OCI-LY7 (cell line): ENCODE measurements around the gene DHRS7. TPM values are rescaled to one million over a fixed set of nuclear protein-coding genes. Genes with fewer than 3 reads are reported as not detected.

Source experiments
- BruUV-seq: library from RNA; stranded (reverse); fragments of 400-500 nt; replicated peaks from 2 replicates; lab custom pipeline; 2021; lab: Mats Ljungman, UMichigan
- CTCF ChIA-PET: fragments of 300-600 bp; sonication (Branson Sonifier 250); formaldehyde crosslinking; loops from one replicate; lab custom pipeline; 2022; ENCODE audit warnings: antibody characterized with exemption; ENCODE audit not compliant: unreplicated experiment; lab: Charles Lee
- POLR2A ChIA-PET: fragments of 300-600 bp; sonication (Branson Sonifier 250); formaldehyde crosslinking; loops from one replicate; lab custom pipeline; 2022; ENCODE audit warnings: antibody characterized with exemption; lab: Charles Lee
- DNase-seq: peaks from one replicate; pipeline ENCODE4 v3.0.0-alpha.2; 2015; ENCODE audit warnings: low spot score
- H2AFZ ChIP-seq: fragments of 200-600 bp; sonication (generic), shearing (Covaris generic); 2 replicates; pipeline ENCODE4 v1.6.1; 2014; ENCODE audit warnings: mild to moderate bottlenecking, antibody characterized with exemption, low read length, moderate library complexity
- H3K27ac ChIP-seq: fragments of 200-600 bp; sonication (generic); 2 replicates; pipeline ENCODE4 v1.5.1; 2014; ENCODE audit warnings: mixed run types, low read depth, mild to moderate bottlenecking, moderate library complexity, low read length, inconsistent platforms; ENCODE audit not compliant: poor library complexity, severe bottlenecking
- H3K36me3 ChIP-seq: fragments of 200-600 bp; sonication (generic); 2 replicates; pipeline ENCODE4 v1.6.1; 2014; ENCODE audit warnings: mild to moderate bottlenecking, antibody characterized with exemption, low read length, moderate library complexity, mixed read lengths; ENCODE audit not compliant: insufficient read depth
- H3K4me1 ChIP-seq: fragments of 200-600 bp; sonication (generic); 2 replicates; pipeline ENCODE4 v1.5.1; 2014; ENCODE audit warnings: mild to moderate bottlenecking, low read length; ENCODE audit not compliant: insufficient read depth, poor library complexity, severe bottlenecking
- H3K4me2 ChIP-seq: fragments of 200-600 bp; sonication (generic); 2 replicates; pipeline ENCODE4 v1.6.1; 2014; ENCODE audit warnings: mild to moderate bottlenecking, low read length
- H3K4me3 ChIP-seq: fragments of 200-600 bp; sonication (generic); 2 replicates; pipeline ENCODE4 v1.5.1; 2014; ENCODE audit warnings: mild to moderate bottlenecking, low read depth, low read length; ENCODE audit not compliant: poor library complexity, severe bottlenecking
- H3K79me2 ChIP-seq: fragments of 200-600 bp; sonication (generic); 2 replicates; pipeline ENCODE4 v1.6.1; 2016; ENCODE audit warnings: low read depth, mild to moderate bottlenecking, low read length, moderate library complexity, mixed read lengths; ENCODE audit not compliant: insufficient read depth
- H3K9me2 ChIP-seq: fragments of 200-600 bp; sonication (generic); 2 replicates; pipeline ENCODE4 v1.6.1; 2016; ENCODE audit warnings: mild to moderate bottlenecking, low read length, mixed read lengths; ENCODE audit not compliant: insufficient read depth
- H3K9me3 ChIP-seq: fragments of 200-600 bp; sonication (generic); 2 replicates; pipeline ENCODE4 v1.6.1; 2014; ENCODE audit warnings: mild to moderate bottlenecking, mixed run types, low read length, mixed read lengths
- H4K20me1 ChIP-seq: fragments of 200-600 bp; sonication (generic); 2 replicates; pipeline ENCODE4 v1.6.1; 2014; ENCODE audit warnings: mild to moderate bottlenecking, antibody characterized with exemption, low read length, moderate library complexity, mixed read lengths; ENCODE audit not compliant: insufficient read depth
- EZH2phosphoT487 ChIP-seq: fragments of 200-600 bp; sonication (generic); IDR thresholded peaks from 2 replicates; pipeline ENCODE4 v1.6.1; 2018; ENCODE audit warnings: low read depth, borderline replicate concordance, mild to moderate bottlenecking, mixed run types, antibody characterized with exemption, low read length, moderate library complexity, mixed read lengths
- intact Hi-C: fragments of 100-400 bp; cut with micrococcal nuclease; formaldehyde crosslinking; loops from one replicate; pipeline ENCODE4 v1.10.0; 2022; ENCODE audit not compliant: unreplicated experiment
- total RNA-seq, 2 experiments: library from RNA; depleted of rRNA in 1 of 2; stranded (reverse); fragments of >200 nt in 1 of 2; shearing (Covaris generic) in 1 of 2; gene quantifications; 2 replicates each; pipeline ENCODE4 v1.2.3, GENCODE V29; 2014 to 2022
- TF ChIP-seq, protein P1 (sequence below): fragments of 200-600 bp; sonication (generic); conservative IDR thresholded peaks from 2 replicates; pipeline ENCODE4 v1.5.1; 2014; ENCODE audit warnings: mild to moderate bottlenecking, antibody characterized with exemption, low read length, moderate library complexity, mixed read lengths

The DHRS7 gene
- total RNA-seq, 2 experiments from 2014 or later = 31.1 to 32.7 TPM

DNA sequence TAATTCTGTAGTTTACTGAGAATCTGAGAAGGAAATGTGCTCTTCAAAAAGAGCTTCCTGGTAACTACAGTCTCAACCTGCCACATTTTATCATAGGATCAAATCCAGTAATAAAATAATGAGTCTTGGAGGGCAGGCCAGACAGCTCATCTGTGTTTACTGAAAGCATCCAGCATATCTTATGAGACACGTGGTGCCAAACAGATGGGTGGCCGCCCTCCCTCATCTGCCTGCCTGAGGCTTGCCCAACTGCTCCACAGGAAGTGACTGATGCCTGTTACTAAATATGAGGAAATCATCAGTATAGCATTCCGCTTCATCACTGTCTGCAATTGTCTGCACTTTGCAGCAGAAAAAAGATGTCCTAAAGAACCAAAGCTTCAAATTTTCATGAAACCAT is 13.5 kb downstream of the DHRS7 start:
- BruUV-seq = no TSS peak
- peak; percentile 78 for DNase-seq
- Histone ChIP-seq H3K9me3 (no peaks in the 10 kb centered on the region), H3K4me1 (peaks cover 16% of the 10 kb centered on the region), H3K36me3 (peaks cover 70% of the 10 kb centered on the region), H3K27ac (peak overlapping the region; percentile 55), H3K79me2 (no peaks in the 10 kb centered on the region), H4K20me1 (no peaks in the 10 kb centered on the region), H3K4me3 (peak overlapping the region; percentile 22), H3K9me2 (no peaks in the 10 kb centered on the region), H2AFZ (peak overlapping the region; percentile 34; the same call in 1 of the 2 replicates), H3K4me2 (peak overlapping the region; percentile 60)
- POLR2A ChIA-PET = interaction anchor here (0.5 to 1.7 kb wide), 11 partner anchors 9 to 1986 kb away, joined by 3 to 13 read pairs (median 4); partner anchors contain the start of genes DHRS7 and PCNX4
- intact Hi-C loops = no loop called here
- no peak for TF ChIP-seq EZH2phosphoT487
- TF ChIP-seq, protein P1, sequence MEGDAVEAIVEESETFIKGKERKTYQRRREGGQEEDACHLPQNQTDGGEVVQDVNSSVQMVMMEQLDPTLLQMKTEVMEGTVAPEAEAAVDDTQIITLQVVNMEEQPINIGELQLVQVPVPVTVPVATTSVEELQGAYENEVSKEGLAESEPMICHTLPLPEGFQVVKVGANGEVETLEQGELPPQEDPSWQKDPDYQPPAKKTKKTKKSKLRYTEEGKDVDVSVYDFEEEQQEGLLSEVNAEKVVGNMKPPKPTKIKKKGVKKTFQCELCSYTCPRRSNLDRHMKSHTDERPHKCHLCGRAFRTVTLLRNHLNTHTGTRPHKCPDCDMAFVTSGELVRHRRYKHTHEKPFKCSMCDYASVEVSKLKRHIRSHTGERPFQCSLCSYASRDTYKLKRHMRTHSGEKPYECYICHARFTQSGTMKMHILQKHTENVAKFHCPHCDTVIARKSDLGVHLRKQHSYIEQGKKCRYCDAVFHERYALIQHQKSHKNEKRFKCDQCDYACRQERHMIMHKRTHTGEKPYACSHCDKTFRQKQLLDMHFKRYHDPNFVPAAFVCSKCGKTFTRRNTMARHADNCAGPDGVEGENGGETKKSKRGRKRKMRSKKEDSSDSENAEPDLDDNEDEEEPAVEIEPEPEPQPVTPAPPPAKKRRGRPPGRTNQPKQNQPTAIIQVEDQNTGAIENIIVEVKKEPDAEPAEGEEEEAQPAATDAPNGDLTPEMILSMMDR = no peak
- CTCF ChIA-PET = interaction anchor here (0.6 kb wide), 1 partner anchor 25 kb away, joined by 3 read pairs; no protein-coding TSS in a partner anchor

DNA sequence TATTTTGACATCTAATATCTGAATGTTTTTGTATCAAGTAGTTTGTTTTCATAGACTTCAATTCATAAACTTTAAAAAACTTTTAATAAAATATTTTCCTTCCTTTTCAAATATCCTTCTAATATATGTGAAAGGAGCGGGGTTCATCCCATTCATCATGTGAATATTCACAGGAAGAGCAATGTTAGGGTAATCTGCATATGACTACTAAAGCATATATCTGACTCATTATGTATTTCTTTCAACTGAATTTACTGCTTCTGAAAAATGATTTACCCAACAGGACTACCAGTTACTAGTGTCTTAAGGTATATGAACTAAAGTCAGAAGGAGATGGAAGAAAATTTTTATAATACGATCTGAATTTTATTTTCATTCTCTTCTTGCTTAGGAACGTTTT is 30.5 kb downstream of the DHRS7 start:
- POLR2A ChIA-PET = interaction anchor here (2.3 kb wide), 1 partner anchor 29 kb away, joined by 4 read pairs; no protein-coding TSS in a partner anchor
- H3K9me3 ChIP-seq = no peaks in the 10 kb centered on the region
- no peaks in the 10 kb centered on the region for H4K20me1 ChIP-seq
- no peaks in the 10 kb centered on the region for H3K79me2 ChIP-seq
- no peak for DNase-seq
- no peak overlapping the region for H3K4me3 ChIP-seq
- CTCF ChIA-PET = no interaction called here
- H2AFZ ChIP-seq = no peak overlapping the region
- BruUV-seq = no TSS peak
- no peaks in the 10 kb centered on the region for H3K9me2 ChIP-seq
- intact Hi-C loops = no loop called here
- no peaks in the 10 kb centered on the region for H3K4me1 ChIP-seq
- peaks cover 43% of the 10 kb centered on the region for H3K36me3 ChIP-seq
- H3K4me2 ChIP-seq = no peak overlapping the region
- TF ChIP-seq EZH2phosphoT487 = no peak
- TF ChIP-seq, protein P1 = no peak
- H3K27ac ChIP-seq = no peak overlapping the region

DNA sequence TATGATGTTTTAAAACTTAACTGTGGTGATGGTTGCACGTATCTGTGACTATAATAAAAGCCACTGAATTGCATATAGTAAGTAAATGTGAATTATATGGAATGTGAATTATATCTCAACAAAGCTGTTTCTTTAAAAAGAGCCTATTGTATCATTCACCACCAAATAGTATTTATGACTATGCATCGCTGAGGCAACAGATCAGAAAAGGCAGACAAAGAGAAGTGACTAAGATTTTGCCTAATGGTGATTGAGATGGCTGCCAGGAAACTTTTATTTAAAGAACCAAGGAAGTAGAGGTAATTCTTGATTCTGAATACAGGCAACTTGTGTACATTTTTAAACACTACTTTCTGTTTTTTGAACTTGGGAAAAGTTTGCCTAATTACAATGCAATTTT is 31.7 kb downstream of the DHRS7 start:
- Histone ChIP-seq H3K4me1 (no peaks in the 10 kb centered on the region), H4K20me1 (no peaks in the 10 kb centered on the region), H3K4me3 (no peak overlapping the region), H3K4me2 (no peak overlapping the region), H3K79me2 (no peaks in the 10 kb centered on the region), H3K9me2 (no peaks in the 10 kb centered on the region), H3K36me3 (peaks cover 51% of the 10 kb centered on the region), H2AFZ (no peak overlapping the region), H3K27ac (no peak overlapping the region), H3K9me3 (no peaks in the 10 kb centered on the region)
- ChIA-PET POLR2A (no interaction called here), CTCF (no interaction called here)
- DNase-seq = no peak
- no TSS peak for BruUV-seq
- TF ChIP-seq, protein P1 = no peak
- TF ChIP-seq EZH2phosphoT487 = no peak
- intact Hi-C loops = no loop called here
